Esophagus muscularis mucosa (tissue), 4 donors: ENCODE results near the gene PLAAT1.

ENCODE experiments used
- CTCF ChIP-seq, 3 experiments: fragments of 200-600 bp in 2 of 3; fragments of 450-650 bp in 1 of 3; sonication (generic) in 2 of 3; IDR thresholded peaks; one replicate each; pipeline ENCODE4 v1.5.1; 2017 to 2019; ENCODE audit warnings: antibody characterized with exemption in 3 of 3, mild to moderate bottlenecking in 2 of 3, moderate library complexity in 1 of 3
- EP300 ChIP-seq: sonication (generic); formaldehyde crosslinking; IDR thresholded peaks from one replicate; pipeline ENCODE4 v1.6.1; 2017; ENCODE audit warnings: antibody characterized with exemption
- POLR2A ChIP-seq: fragments of 450-650 bp; IDR thresholded peaks from one replicate; pipeline ENCODE4 v1.6.1; 2017; ENCODE audit warnings: antibody characterized with exemption, moderate library complexity, mild to moderate bottlenecking, low read depth

- TF ChIP-seq CTCF (IDR thresholded peaks at IDR 0.05) = no peak
- TF ChIP-seq EP300 = no peak
- TF ChIP-seq POLR2A = no peak
Measured at GRCh38 chr3:193237030-193237429, 4.0 kb upstream of the PLAAT1 start.
